Stomach smooth muscle (tissue), 2 donors: ENCODE data around the gene TRPM2.

Source experiments
- H3K27ac ChIP-seq: one replicate; pipeline ENCODE4 v1.7.0; 2013; ENCODE audit warnings: mild to moderate bottlenecking, low read length, inconsistent platforms
- H3K27me3 ChIP-seq, 2 donors: one replicate each; pipeline ENCODE4 v1.7.0; 2013; ENCODE audit warnings: low read length in 2 of 2; ENCODE audit not compliant: insufficient read depth in 2 of 2, control insufficient read depth in 1 of 2
- H3K36me3 ChIP-seq, 2 donors: one replicate each; pipeline ENCODE4 v1.7.0; 2013; ENCODE audit warnings: low read length in 2 of 2; ENCODE audit not compliant: control insufficient read depth in 2 of 2, insufficient read depth in 2 of 2
- H3K4me1 ChIP-seq: one replicate; pipeline ENCODE4 v1.7.0; 2013; ENCODE audit warnings: low read length; ENCODE audit not compliant: control insufficient read depth, insufficient read depth
- H3K4me3 ChIP-seq, 2 donors: one replicate each; pipeline ENCODE4 v1.7.0; 2013; ENCODE audit warnings: low read length in 2 of 2
- H3K9ac ChIP-seq, 2 donors: one replicate each; pipeline ENCODE4 v1.7.0; 2013; ENCODE audit warnings: low read length in 2 of 2, mild to moderate bottlenecking in 1 of 2
- H3K9me3 ChIP-seq, 2 donors: one replicate each; pipeline ENCODE4 v1.7.0; 2013; ENCODE audit warnings: low read length in 2 of 2; ENCODE audit not compliant: control insufficient read depth in 2 of 2
- donor health status: healthy.
- donor health status: Pancreatic carcinoma.

The TRPM2 gene

GRCh38 chr21:44378646-44379514, 25.5 kb downstream of the TRPM2 start:
- no peak overlapping the region for H3K9ac ChIP-seq
- no peak overlapping the region for H3K4me3 ChIP-seq
- no peak overlapping the region for H3K27ac ChIP-seq
- H3K36me3 ChIP-seq, result no peaks in the 10 kb centered on the region
- H3K27me3 ChIP-seq, result peaks cover 11 to 30% of the 10 kb centered on the region in 2 donors
- H3K9me3 ChIP-seq, result peaks cover 0 to 7% of the 10 kb centered on the region in 2 donors
- no peaks in the 10 kb centered on the region for H3K4me1 ChIP-seq

- H3K4me1 ChIP-seq, result no peaks in the 10 kb centered on the region
- H3K36me3 ChIP-seq, result no peaks in the 10 kb centered on the region
- no peak overlapping the region for H3K27ac ChIP-seq
- no peak overlapping the region for H3K9ac ChIP-seq
- peaks cover 4 to 9% of the 10 kb centered on the region in 2 donors for H3K9me3 ChIP-seq
- peaks cover 11 to 30% of the 10 kb centered on the region in 2 donors for H3K27me3 ChIP-seq
- no peak overlapping the region for H3K4me3 ChIP-seq
Observed at GRCh38 chr21:44379515-44379848, 26.1 kb downstream of the TRPM2 start.

- H3K27ac ChIP-seq, result no peak overlapping the region
- H3K27me3 ChIP-seq, result peaks cover 11 to 30% of the 10 kb centered on the region in 2 donors
- no peaks in the 10 kb centered on the region for H3K36me3 ChIP-seq
- peaks cover 5 to 7% of the 10 kb centered on the region in 2 donors for H3K9me3 ChIP-seq
- H3K4me1 ChIP-seq, result no peaks in the 10 kb centered on the region
- H3K4me3 ChIP-seq, result no peak overlapping the region
- H3K9ac ChIP-seq, result no peak overlapping the region
Observed at GRCh38 chr21:44379991-44380865, 26.8 kb downstream of the TRPM2 start.

GRCh38 chr21:44380876-44381275, 27.5 kb downstream of the TRPM2 start:
- Histone ChIP-seq H3K9me3 (peaks cover 5 to 12% of the 10 kb centered on the region in 2 donors), H3K4me3 (no peak overlapping the region), H3K27me3 (peaks cover 8 to 29% of the 10 kb centered on the region in 2 donors), H3K36me3 (no peaks in the 10 kb centered on the region), H3K4me1 (no peaks in the 10 kb centered on the region), H3K9ac (no peak overlapping the region), H3K27ac (no peak overlapping the region)

- H3K36me3 ChIP-seq, result no peaks in the 10 kb centered on the region
- peaks cover 5 to 14% of the 10 kb centered on the region in 2 donors for H3K9me3 ChIP-seq
- H3K4me3 ChIP-seq, result no peak overlapping the region
- H3K4me1 ChIP-seq, result no peaks in the 10 kb centered on the region
- no peak overlapping the region for H3K9ac ChIP-seq
- peaks cover 6 to 20% of the 10 kb centered on the region in 2 donors for H3K27me3 ChIP-seq
- H3K27ac ChIP-seq, result no peak overlapping the region
Observed at GRCh38 chr21:44381874-44382273, 28.5 kb downstream of the TRPM2 start.

GRCh38 chr21:44382536-44382935, 29.1 kb downstream of the TRPM2 start:
- Histone ChIP-seq H3K4me1 (no peaks in the 10 kb centered on the region), H3K9me3 (peaks cover 5 to 14% of the 10 kb centered on the region in 2 donors), H3K36me3 (no peaks in the 10 kb centered on the region), H3K27ac (no peak overlapping the region), H3K27me3 (peaks cover 6 to 16% of the 10 kb centered on the region in 2 donors), H3K4me3 (no peak overlapping the region), H3K9ac (no peak overlapping the region)

GRCh38 chr21:44383216-44383615, 29.8 kb downstream of the TRPM2 start:
- H3K27me3 ChIP-seq, result peaks cover 6 to 12% of the 10 kb centered on the region in 2 donors
- no peak overlapping the region for H3K27ac ChIP-seq
- peaks cover 5 to 14% of the 10 kb centered on the region in 2 donors for H3K9me3 ChIP-seq
- no peak overlapping the region for H3K4me3 ChIP-seq
- no peak overlapping the region for H3K9ac ChIP-seq
- H3K4me1 ChIP-seq, result no peaks in the 10 kb centered on the region
- no peaks in the 10 kb centered on the region for H3K36me3 ChIP-seq

GRCh38 chr21:44384968-44385367, 31.5 kb downstream of the TRPM2 start:
- H3K9ac ChIP-seq, result no peak overlapping the region
- no peak overlapping the region for H3K27ac ChIP-seq
- H3K9me3 ChIP-seq, result peaks cover 5 to 14% of the 10 kb centered on the region in 2 donors
- H3K4me3 ChIP-seq, result no peak overlapping the region
- H3K27me3 ChIP-seq, result peaks cover under 1 to 7% of the 10 kb centered on the region in 2 donors
- H3K36me3 ChIP-seq, result no peaks in the 10 kb centered on the region
- H3K4me1 ChIP-seq, result no peaks in the 10 kb centered on the region

GRCh38 chr21:44389335-44389734, 35.9 kb downstream of the TRPM2 start:
- peaks cover 6 to 13% of the 10 kb centered on the region in 2 donors for H3K9me3 ChIP-seq
- H3K4me1 ChIP-seq, result no peaks in the 10 kb centered on the region
- H3K36me3 ChIP-seq, result no peaks in the 10 kb centered on the region
- no peak overlapping the region for H3K9ac ChIP-seq
- peaks cover 0 to 5% of the 10 kb centered on the region in 2 donors for H3K27me3 ChIP-seq
- H3K4me3 ChIP-seq, result no peak overlapping the region
- no peak overlapping the region for H3K27ac ChIP-seq

- Histone ChIP-seq H3K4me1 (no peaks in the 10 kb centered on the region), H3K9ac (no peak overlapping the region), H3K4me3 (no peak overlapping the region), H3K27ac (no peak overlapping the region), H3K36me3 (no peaks in the 10 kb centered on the region), H3K27me3 (peaks cover 0 to 7% of the 10 kb centered on the region in 2 donors), H3K9me3 (peaks cover 4 to 8% of the 10 kb centered on the region in 2 donors)
Observed at GRCh38 chr21:44390886-44391285, 37.5 kb downstream of the TRPM2 start.
